GM23248 (cell line): ENCODE results near the gene PRKCA. TPM values are rescaled to one million over a fixed set of nuclear protein-coding genes. Genes with fewer than 3 reads are reported as not detected.

ENCODE experiments used
- DNase-seq: peaks from one replicate; pipeline ENCODE4 v3.0.0-alpha.2; 2015
- H2AFZ ChIP-seq: fragments of 200-600 bp; sonication (generic); 2 replicates; pipeline ENCODE4 v1.6.1; 2016; ENCODE audit warnings: antibody characterized with exemption
- H3F3A ChIP-seq: fragments of 200-600 bp; sonication (generic); 2 replicates; pipeline ENCODE4 v1.6.1; 2016; ENCODE audit warnings: mild to moderate bottlenecking, antibody characterized with exemption, mixed run types; ENCODE audit not compliant: insufficient read depth
- H3K27ac ChIP-seq: fragments of 200-600 bp; sonication (generic); 2 replicates; pipeline ENCODE4 v1.5.1; 2016; ENCODE audit warnings: mild to moderate bottlenecking
- H3K27me3 ChIP-seq: fragments of 200-600 bp; sonication (generic); replicated peaks from 2 replicates; pipeline ENCODE4 v1.6.1; 2016; ENCODE audit warnings: mild to moderate bottlenecking; ENCODE audit not compliant: insufficient read depth
- H3K36me3 ChIP-seq: fragments of 200-600 bp; sonication (generic); 2 replicates; pipeline ENCODE4 v1.6.1; 2016; ENCODE audit warnings: low read depth, mild to moderate bottlenecking
- H3K4me1 ChIP-seq: fragments of 200-600 bp; sonication (generic); 2 replicates; pipeline ENCODE4 v1.6.1; 2016; ENCODE audit warnings: mild to moderate bottlenecking; ENCODE audit not compliant: insufficient read depth
- H3K4me2 ChIP-seq: fragments of 200-600 bp; sonication (generic); one replicate; pipeline ENCODE4 v1.6.1; 2016; ENCODE audit warnings: mild to moderate bottlenecking; ENCODE audit not compliant: unreplicated experiment
- H3K4me3 ChIP-seq: fragments of 200-600 bp; sonication (generic); 2 replicates; pipeline ENCODE4 v1.5.1; 2016; ENCODE audit warnings: mild to moderate bottlenecking
- H3K79me2 ChIP-seq: fragments of 200-600 bp; sonication (generic); 2 replicates; pipeline ENCODE4 v1.6.1; 2016; ENCODE audit warnings: mild to moderate bottlenecking; ENCODE audit not compliant: insufficient read depth
- H3K9ac ChIP-seq: fragments of 200-600 bp; sonication (generic); 2 replicates; pipeline ENCODE4 v1.6.1; 2016; ENCODE audit warnings: mild to moderate bottlenecking
- H3K9me2 ChIP-seq: fragments of 200-600 bp; sonication (generic); 2 replicates; pipeline ENCODE4 v1.6.1; 2016; ENCODE audit warnings: mixed run types, mild to moderate bottlenecking, moderate library complexity; ENCODE audit not compliant: insufficient read depth
- H3K9me3 ChIP-seq: fragments of 200-600 bp; sonication (generic); one replicate; pipeline ENCODE4 v1.6.1; 2017; ENCODE audit warnings: low read depth
- H4K20me1 ChIP-seq: fragments of 200-600 bp; sonication (generic); 2 replicates; pipeline ENCODE4 v1.6.0; 2016; ENCODE audit not compliant: insufficient read depth
- EZH2 ChIP-seq: fragments of 200-600 bp; sonication (generic); IDR thresholded peaks from 2 replicates; pipeline ENCODE4 v1.6.1; 2018; ENCODE audit warnings: antibody characterized with exemption, mild to moderate bottlenecking; ENCODE audit not compliant: insufficient read depth, poor library complexity, severe bottlenecking
- EZH2phosphoT487 ChIP-seq: fragments of 200-600 bp; sonication (generic); IDR thresholded peaks from 2 replicates; pipeline ENCODE4 v1.6.1; 2018; ENCODE audit warnings: antibody characterized with exemption, moderate library complexity, mild to moderate bottlenecking, low read depth; ENCODE audit not compliant: insufficient read depth
- WGBS, 2 experiments: methylation state at CpG; one replicate each; pipeline ENCODE4 v1.1.6; 2015 to 2017; ENCODE audit warnings: low lambda C conversion rate in 2 of 2, low coverage in 1 of 2; ENCODE audit errors: missing lambda C conversion rate in 2 of 2; 5-methylcytosine and 5-hydroxymethylcytosine counted together
- in situ Hi-C: fragments of 300-500 bp; cut with MboI; formaldehyde crosslinking; loops from 2 replicates; pipeline ENCODE4 v1.15.0; 2020
- polyA plus RNA-seq: library from polyadenylated mRNA; unstranded; fragments of >200 nt; fragmentation: Nextera tagmentation; extraction: Ambion mirVana; gene quantifications from 2 replicates; pipeline ENCODE4 v1.2.1, GENCODE V29; 2016
- total RNA-seq: library from RNA; depleted of rRNA; stranded (reverse); fragments of >200 nt; shearing (Covaris generic); gene quantifications from 2 replicates; pipeline ENCODE4 v1.2.3, GENCODE V29; 2014

PRKCA gene
- total and polyA plus RNA-seq, 2 experiments from 2014 or later, result 17.3 to 28.5 TPM

DNA sequence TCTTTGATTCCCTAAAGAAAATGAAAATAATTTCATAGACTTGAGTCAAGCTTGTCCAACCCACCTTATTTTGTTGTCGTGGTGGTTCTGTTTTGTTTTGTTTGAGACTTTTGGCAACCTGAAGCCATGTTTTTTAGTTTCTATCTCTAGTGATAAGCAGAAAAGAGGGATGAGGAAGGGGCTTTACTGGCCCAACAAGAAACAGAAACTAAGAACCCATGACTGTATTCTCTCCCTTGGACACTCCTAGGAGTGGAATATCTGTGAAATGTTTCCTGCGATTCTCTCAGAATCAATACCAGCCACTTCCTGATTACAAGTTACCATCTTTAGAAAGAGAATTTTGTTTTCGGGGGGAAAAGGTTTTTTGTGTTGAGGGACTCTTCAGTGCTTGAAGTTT is 207.5 kb downstream of the PRKCA start:
- H3K4me2 ChIP-seq, result peak overlapping the region; percentile 40
- no peak for DNase-seq
- H3K79me2 ChIP-seq, result peaks cover 87% of the 10 kb centered on the region
- peak overlapping the region; percentile 59 for H3K9ac ChIP-seq
- H3K27ac ChIP-seq, result peak overlapping the region; percentile 88
- H3K27me3 ChIP-seq, result no peaks in the 10 kb centered on the region
- no peak overlapping the region for H3K4me3 ChIP-seq
- H3F3A ChIP-seq, result peaks cover 53% of the 10 kb centered on the region
- in situ Hi-C loops, result no loop called here
- no peaks in the 10 kb centered on the region for H3K9me3 ChIP-seq
- 94 to 96% methylated on average over 3 of the region's 3 CpGs for WGBS, 2 experiments
- no peak for TF ChIP-seq EZH2phosphoT487
- peaks cover 50% of the 10 kb centered on the region for H3K4me1 ChIP-seq
- no peaks in the 10 kb centered on the region for H3K9me2 ChIP-seq
- no peaks in the 10 kb centered on the region for H3K36me3 ChIP-seq
- H2AFZ ChIP-seq, result no peak overlapping the region
- H4K20me1 ChIP-seq, result no peaks in the 10 kb centered on the region

DNA sequence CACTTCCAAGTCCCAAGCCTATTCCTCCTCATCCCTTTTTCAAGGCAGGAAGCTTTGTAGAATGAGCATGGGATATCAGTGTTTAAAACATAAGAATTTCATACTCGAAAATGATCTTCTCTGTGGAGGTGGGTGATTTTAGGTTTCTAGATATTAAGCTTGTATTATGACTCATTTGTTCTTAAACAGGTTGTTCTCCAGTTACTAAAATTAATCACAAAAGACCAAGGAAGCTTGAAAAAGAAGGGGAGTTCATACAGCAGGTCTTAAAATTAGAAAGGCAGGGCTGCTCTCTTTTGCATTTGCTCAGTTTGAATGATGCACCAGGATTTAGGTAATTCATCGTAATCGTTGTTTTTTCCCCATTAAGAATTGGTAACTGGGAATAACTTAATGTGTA is 208.7 kb downstream of the PRKCA start:
- peaks cover 87% of the 10 kb centered on the region for H3K79me2 ChIP-seq
- H2AFZ ChIP-seq, result no peak overlapping the region
- in situ Hi-C loops, result no loop called here

DNA sequence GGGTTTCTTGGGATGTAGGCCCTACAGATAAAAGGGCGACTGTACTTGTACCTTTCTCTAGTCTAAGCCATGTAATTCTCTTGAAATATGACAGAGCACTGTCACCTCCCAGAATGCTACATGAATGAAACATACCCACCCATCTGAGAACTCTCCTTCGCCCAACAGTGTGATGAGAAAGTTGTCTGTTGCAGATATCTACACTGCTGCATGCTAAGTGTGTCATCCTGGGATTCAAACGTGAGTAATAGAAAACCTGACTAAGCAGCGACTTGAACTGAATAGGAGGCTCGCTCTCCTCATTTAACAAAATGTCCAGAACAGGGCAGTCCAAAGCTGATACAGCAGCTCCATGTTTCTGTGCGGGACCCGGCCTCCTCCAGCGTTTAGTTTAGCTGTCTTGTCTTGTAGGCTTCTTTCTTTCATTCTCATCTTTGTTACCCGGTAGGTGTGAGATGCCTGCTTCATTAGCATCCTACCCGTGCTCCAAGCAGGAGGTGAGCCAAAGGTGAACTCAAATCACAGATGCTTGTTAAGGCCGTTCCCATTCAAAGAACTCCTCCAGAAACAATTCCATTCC is 211.9 kb downstream of the PRKCA start:
- Histone ChIP-seq H2AFZ (no peak overlapping the region), H3K4me2 (no peak overlapping the region), H3K9ac (peak overlapping the region; percentile 2; the same call in 1 of the 2 replicates), H4K20me1 (no peaks in the 10 kb centered on the region), H3K27me3 (no peaks in the 10 kb centered on the region), H3K4me3 (no peak overlapping the region), H3K9me2 (no peaks in the 10 kb centered on the region), H3K79me2 (peaks cover 95% of the 10 kb centered on the region), H3F3A (peaks cover 26% of the 10 kb centered on the region), H3K36me3 (no peaks in the 10 kb centered on the region), H3K27ac (peak overlapping the region; percentile 55), H3K4me1 (peaks cover 24% of the 10 kb centered on the region), H3K9me3 (no peaks in the 10 kb centered on the region)
- 73 to 74% methylated on average over 11 of the region's 11 CpGs for WGBS, 2 experiments
- no peak for TF ChIP-seq EZH2
- no peak for TF ChIP-seq EZH2phosphoT487
- peak; percentile 85 for DNase-seq
- in situ Hi-C loops, result no loop called here

More for the DNA sequence above, 208.7 kb downstream of the PRKCA start:
- no peaks in the 10 kb centered on the region for H3K27me3 ChIP-seq
- no peak for TF ChIP-seq EZH2phosphoT487
- no peak for TF ChIP-seq EZH2
- DNase-seq, result no peak
- no peak overlapping the region for H3K27ac ChIP-seq
- peaks cover 53% of the 10 kb centered on the region for H3F3A ChIP-seq
- no peaks in the 10 kb centered on the region for H3K9me3 ChIP-seq
- H3K4me1 ChIP-seq, result peaks cover 50% of the 10 kb centered on the region
- H4K20me1 ChIP-seq, result no peaks in the 10 kb centered on the region
- H3K4me2 ChIP-seq, result no peak overlapping the region
- no peak overlapping the region for H3K9ac ChIP-seq
- no peaks in the 10 kb centered on the region for H3K36me3 ChIP-seq
- H3K9me2 ChIP-seq, result no peaks in the 10 kb centered on the region
- WGBS, 2 experiments, result 94 to 100% methylated on average over 3 of the region's 3 CpGs
- no peak overlapping the region for H3K4me3 ChIP-seq

DNA sequence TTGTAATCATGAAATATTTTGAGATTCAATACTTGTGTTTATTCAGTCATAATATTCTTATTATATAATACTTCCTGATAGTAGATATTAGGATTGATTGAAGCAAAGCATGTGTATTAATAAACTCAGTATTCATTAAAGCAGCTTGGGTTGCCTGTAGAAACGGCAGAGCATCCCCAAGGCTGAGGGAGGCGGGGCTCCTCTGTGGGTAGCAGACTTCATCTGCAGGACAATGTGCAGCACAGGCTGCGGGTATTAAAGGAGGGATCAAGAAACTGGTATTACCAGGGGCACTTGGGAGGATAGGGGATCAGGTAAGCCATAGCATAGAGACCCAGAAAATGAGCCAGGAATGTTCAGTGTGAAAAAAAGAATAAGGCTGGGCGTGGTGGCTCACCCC is 213.6 kb downstream of the PRKCA start:
- Histone ChIP-seq H3K4me3 (no peak overlapping the region), H3K9ac (no peak overlapping the region), H3K9me3 (no peaks in the 10 kb centered on the region), H3K4me2 (no peak overlapping the region), H4K20me1 (no peaks in the 10 kb centered on the region), H3K36me3 (no peaks in the 10 kb centered on the region), H3K4me1 (peaks cover 13% of the 10 kb centered on the region), H3K79me2 (peaks cover 98% of the 10 kb centered on the region), H3F3A (peaks cover 10% of the 10 kb centered on the region; the same call in 1 of the 2 replicates), H3K27ac (no peak overlapping the region), H3K9me2 (no peaks in the 10 kb centered on the region), H2AFZ (no peak overlapping the region), H3K27me3 (no peaks in the 10 kb centered on the region)
- in situ Hi-C loops, result no loop called here
- WGBS, 2 experiments, result 85 to 87% methylated on average over 4 of the region's 4 CpGs
- TF ChIP-seq EZH2phosphoT487, result no peak
- no peak for TF ChIP-seq EZH2
- DNase-seq, result no peak
